Measurements from ENCODE around the gene TMEM198.

The TMEM198 gene

DNA sequence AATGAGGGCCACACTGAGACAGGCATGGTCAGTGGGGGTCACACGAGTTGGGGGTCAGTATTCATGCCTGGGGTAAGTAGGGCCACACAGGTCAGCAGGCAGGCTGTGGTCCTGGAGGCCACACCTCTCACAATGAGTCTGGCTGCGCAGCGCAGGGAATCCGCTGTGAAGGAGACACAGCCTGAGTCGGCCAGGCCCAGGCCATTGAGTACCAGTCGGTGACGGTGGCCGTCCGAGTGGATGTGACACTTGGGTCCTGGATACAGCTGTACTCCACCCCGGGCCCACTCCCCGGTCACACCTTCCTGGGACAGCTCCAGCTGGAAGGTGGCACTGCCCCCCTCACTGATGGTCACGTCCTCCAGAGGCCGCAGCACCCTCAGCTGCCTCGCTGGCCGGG is 10.5 kb downstream of the TMEM198 start:
- Histone ChIP-seq H3K9me3 (ENCODE audit: control insufficient read depth, insufficient read depth, low read length) (no peaks in the 10 kb centered on the region), H3K9ac (ENCODE audit: low read depth, low read length) (no peak overlapping the region), H3K4me3 (ENCODE audit: low read depth, low read length) (no peak overlapping the region), H3K4me1 (ENCODE audit: control insufficient read depth, insufficient read depth, low read length) (peaks cover 5% of the 10 kb centered on the region), H3K27me3 (ENCODE audit: control insufficient read depth, insufficient read depth, low read length) (peaks cover 14% of the 10 kb centered on the region), H3K36me3 (ENCODE audit: control insufficient read depth, insufficient read depth, low read length) (peaks cover 5% of the 10 kb centered on the region)

DNA sequence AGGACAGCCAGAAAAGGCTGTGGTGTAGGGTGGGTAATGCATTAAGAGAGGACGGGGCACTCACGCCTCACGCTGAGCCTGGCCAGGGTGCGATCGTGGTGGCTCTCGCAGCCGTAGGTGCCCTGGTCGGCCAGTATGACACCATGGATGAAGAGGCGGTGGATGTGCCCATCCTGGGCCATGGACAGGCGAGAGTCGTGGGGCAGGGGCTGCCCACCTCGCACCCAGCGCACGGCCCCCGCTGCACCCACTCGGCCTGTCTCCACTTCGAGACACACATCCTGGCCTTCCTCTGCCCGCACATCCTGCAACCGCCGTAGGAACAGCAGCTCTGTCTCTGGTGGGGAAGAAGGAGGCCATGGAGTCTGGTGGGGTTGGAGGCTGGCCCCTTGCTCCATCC is 12.1 kb downstream of the TMEM198 start:
- H3K4me3 ChIP-seq (ENCODE audit: low read depth, low read length), result no peak overlapping the region
- H3K9ac ChIP-seq (ENCODE audit: low read depth, low read length), result no peak overlapping the region
- peaks cover 13% of the 10 kb centered on the region for H3K4me1 ChIP-seq (ENCODE audit: control insufficient read depth, insufficient read depth, low read length)
- H3K9me3 ChIP-seq (ENCODE audit: control insufficient read depth, insufficient read depth, low read length), result no peaks in the 10 kb centered on the region
- H3K36me3 ChIP-seq (ENCODE audit: control insufficient read depth, insufficient read depth, low read length), result peaks cover 5% of the 10 kb centered on the region
- H3K27me3 ChIP-seq (ENCODE audit: control insufficient read depth, insufficient read depth, low read length), result peaks cover 13% of the 10 kb centered on the region

DNA sequence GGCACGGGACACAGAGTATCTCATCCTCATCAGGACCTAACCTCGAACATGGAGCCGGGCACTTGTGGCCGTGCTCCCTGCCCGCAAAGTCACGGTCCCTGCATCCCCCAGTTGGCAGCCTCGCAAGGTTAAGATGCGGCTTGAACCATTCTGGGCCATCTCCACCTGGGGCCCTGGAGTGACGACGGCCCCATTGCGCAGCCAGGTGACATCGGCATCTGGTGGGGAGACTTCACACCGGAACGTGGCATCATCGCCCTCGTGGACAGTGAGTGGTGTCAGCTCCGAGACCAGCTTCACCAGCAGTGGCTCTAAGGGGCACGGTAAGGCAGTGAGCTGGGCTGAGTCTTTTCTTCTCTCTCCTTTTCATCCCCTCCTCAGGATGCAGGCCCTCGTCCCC is 12.6 kb downstream of the TMEM198 start:
- Histone ChIP-seq H3K4me1 (ENCODE audit: control insufficient read depth, insufficient read depth, low read length) (peaks cover 11% of the 10 kb centered on the region), H3K4me3 (ENCODE audit: low read depth, low read length) (no peak overlapping the region), H3K9ac (ENCODE audit: low read depth, low read length) (no peak overlapping the region), H3K9me3 (ENCODE audit: control insufficient read depth, insufficient read depth, low read length) (no peaks in the 10 kb centered on the region), H3K36me3 (ENCODE audit: control insufficient read depth, insufficient read depth, low read length) (peaks cover 5% of the 10 kb centered on the region), H3K27me3 (ENCODE audit: control insufficient read depth, insufficient read depth, low read length) (peaks cover 11% of the 10 kb centered on the region)

DNA sequence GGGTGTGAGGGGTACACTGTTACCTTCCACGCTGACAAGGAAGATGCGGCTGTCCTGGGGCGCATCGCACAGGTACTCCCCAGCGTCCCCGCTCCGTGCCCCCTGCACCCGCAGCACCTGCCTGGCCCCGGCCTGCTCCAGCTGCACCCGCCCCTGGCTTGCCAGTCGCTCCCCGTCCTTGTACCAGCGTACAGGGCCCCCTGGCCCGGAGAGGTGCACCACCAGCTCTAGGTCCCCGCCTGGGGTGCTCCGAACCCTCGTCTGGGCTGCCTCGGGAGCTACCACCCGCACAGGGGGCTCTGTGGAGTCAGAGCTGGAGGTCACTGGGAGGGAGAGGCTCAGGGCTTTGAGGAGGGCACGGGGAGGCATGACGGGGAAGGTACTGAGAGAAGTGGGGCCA is 13.5 kb downstream of the TMEM198 start:
- Histone ChIP-seq H3K9ac (ENCODE audit: low read depth, low read length) (no peak overlapping the region), H3K4me3 (ENCODE audit: low read depth, low read length) (no peak overlapping the region), H3K27me3 (ENCODE audit: control insufficient read depth, insufficient read depth, low read length) (peaks cover 11% of the 10 kb centered on the region), H3K4me1 (ENCODE audit: control insufficient read depth, insufficient read depth, low read length) (peaks cover 11% of the 10 kb centered on the region), H3K36me3 (ENCODE audit: control insufficient read depth, insufficient read depth, low read length) (peaks cover 5% of the 10 kb centered on the region), H3K9me3 (ENCODE audit: control insufficient read depth, insufficient read depth, low read length) (no peaks in the 10 kb centered on the region)

DNA sequence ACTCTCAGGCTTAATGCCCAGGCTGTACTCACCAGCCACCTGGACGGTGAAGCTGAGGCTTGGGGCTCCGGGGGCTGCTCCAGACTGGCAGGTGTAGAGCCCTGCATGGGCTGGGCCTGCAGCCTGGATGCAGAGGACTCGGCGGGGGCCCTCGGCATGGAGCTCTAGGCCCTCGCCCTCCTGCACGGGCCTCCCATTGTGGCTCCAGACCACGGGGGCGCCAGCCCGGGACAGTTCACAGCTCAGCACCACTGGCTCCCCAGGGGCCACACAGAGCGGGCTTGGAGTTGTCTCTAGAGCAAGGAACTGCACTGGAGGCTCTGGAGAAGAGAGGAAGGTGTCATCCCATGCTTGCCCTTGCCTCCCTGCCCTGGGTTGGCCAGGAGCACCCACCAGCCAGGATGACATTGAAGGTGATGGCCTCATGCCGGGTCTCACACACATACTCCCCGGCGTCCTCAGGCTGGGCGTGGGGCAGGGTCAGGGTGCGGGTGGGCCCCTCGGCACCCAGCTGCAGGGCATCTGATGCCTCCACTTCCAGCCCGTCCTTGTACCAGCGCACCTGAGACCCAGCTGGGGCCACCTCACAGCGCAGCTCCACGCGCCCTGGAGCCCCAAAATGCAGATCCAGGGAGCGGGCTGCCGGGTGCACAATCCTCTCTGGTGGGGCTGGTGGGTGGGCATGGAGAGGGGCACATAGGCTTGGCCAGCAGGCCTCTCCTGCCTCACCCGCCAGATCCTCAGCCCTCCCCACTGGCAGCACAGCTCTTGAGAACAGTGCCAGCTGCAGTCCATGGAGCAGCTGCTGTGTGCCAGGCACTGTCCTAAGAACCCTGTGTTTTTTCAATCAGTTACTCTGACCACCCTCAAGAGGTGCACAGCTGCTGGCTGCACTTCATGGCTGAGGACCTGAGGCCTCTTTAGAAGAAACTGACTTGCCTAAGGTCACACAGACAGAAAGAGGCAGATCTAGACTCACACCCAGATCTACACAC is 14.3 kb downstream of the TMEM198 start:
- peaks cover 5% of the 10 kb centered on the region for H3K36me3 ChIP-seq (ENCODE audit: control insufficient read depth, insufficient read depth, low read length)
- H3K4me3 ChIP-seq (ENCODE audit: low read depth, low read length), result no peak overlapping the region
- peaks cover 10% of the 10 kb centered on the region for H3K4me1 ChIP-seq (ENCODE audit: control insufficient read depth, insufficient read depth, low read length)
- H3K27me3 ChIP-seq (ENCODE audit: control insufficient read depth, insufficient read depth, low read length), result peaks cover 8% of the 10 kb centered on the region
- no peak overlapping the region for H3K9ac ChIP-seq (ENCODE audit: low read depth, low read length)
- H3K9me3 ChIP-seq (ENCODE audit: control insufficient read depth, insufficient read depth, low read length), result no peaks in the 10 kb centered on the region

DNA sequence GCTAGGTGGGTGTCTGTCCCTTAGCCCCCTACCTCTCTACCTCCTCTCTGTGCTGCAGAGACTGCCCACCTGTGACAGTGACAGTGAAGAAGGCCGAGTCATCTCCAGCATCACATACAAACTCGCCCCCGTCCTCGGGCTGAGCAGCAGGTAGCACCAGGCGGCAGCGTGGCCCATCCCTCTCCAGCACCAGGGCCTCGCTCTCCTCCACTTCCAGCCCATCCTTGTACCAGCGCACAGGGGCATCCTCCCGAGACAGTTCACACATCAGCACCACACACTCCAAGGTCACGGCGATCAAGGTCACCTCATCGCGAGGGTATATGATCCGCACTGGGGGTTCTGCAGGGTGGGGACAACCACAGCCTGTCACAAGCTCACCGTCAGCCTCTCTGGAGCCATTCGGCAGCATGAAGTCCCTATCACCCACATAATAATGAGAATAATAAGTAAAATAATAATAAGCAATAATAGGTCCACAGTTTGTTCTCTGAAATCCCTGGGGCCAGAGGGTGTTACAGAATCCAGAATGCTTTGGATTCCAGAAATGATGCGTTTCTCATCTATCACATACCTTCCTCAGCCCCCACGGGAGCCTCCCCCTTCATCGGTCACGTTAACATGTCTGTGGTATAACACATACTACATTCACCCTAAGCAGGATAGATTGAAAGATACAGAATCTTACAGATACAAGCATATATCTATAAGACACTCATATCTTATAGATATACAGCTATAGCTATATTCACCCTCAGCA is 15.5 kb downstream of the TMEM198 start:
- peaks cover 5% of the 10 kb centered on the region for H3K36me3 ChIP-seq (ENCODE audit: control insufficient read depth, insufficient read depth, low read length)
- peaks cover 8% of the 10 kb centered on the region for H3K4me1 ChIP-seq (ENCODE audit: control insufficient read depth, insufficient read depth, low read length)
- no peaks in the 10 kb centered on the region for H3K9me3 ChIP-seq (ENCODE audit: control insufficient read depth, insufficient read depth, low read length)
- no peak overlapping the region for H3K9ac ChIP-seq (ENCODE audit: low read depth, low read length)
- no peak overlapping the region for H3K4me3 ChIP-seq (ENCODE audit: low read depth, low read length)
- no peaks in the 10 kb centered on the region for H3K27me3 ChIP-seq (ENCODE audit: control insufficient read depth, insufficient read depth, low read length)

DNA sequence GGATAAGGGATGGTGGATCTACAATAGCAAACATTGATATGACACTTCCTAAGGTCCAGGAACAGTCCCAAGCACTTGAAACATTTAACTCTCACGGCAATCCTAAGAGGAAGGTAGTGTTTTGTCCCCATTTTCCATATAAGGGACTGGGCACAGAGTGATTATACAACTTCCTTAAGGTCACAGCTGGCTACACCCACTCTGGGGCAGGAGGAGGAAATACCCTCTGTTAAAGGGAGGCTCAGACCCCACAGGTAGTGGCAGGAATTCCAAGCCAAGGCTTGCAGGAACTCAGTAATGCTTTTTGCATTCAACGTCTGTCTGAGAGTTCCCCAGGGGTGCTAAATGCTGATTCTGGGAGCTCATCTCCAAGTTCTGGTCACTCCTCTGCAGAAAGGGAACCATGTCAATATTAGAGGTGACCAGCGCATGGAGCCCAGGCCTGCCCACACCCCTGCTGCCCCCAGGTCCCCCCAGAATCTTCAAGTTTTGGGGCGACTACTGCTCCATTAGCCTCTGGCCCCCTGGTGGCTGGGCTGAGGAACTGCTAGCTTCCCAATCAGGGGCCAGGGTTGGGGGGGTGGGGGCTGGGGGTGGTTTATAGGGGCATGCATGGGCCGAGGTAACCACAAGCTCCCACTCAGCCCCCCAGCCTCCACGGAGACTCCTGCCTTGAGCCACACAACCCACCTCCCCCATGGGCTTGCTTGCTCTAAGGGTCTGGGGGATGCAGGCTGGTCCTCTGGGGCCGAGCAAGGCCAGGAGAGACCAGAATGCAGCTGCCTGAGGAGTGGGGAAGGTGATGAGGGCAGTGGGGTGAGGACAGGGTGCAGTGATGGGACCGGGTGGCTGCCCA is 16.4 kb downstream of the TMEM198 start:
- H3K4me3 ChIP-seq (ENCODE audit: low read depth, low read length), result no peak overlapping the region
- H3K27me3 ChIP-seq (ENCODE audit: control insufficient read depth, insufficient read depth, low read length), result no peaks in the 10 kb centered on the region
- H3K9me3 ChIP-seq (ENCODE audit: control insufficient read depth, insufficient read depth, low read length), result no peaks in the 10 kb centered on the region
- peaks cover 5% of the 10 kb centered on the region for H3K36me3 ChIP-seq (ENCODE audit: control insufficient read depth, insufficient read depth, low read length)
- peaks cover 12% of the 10 kb centered on the region for H3K4me1 ChIP-seq (ENCODE audit: control insufficient read depth, insufficient read depth, low read length)
- H3K9ac ChIP-seq (ENCODE audit: low read depth, low read length), result no peak overlapping the region

DNA sequence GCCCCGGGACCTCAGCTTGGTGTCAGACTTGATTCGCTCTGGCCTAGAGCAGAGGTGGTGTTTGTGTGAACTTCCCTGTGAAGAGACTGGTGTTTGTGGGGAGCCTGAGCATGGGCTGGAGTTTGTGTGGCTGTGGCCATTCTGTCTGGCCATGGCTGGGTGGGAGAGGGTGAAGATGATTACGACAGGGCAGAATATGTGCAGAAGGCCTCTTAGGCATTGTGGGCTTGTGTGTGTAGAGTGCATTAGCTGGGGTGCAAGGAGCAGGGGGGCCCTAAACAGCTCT is 17.0 kb downstream of the TMEM198 start:
- H3K9ac ChIP-seq (ENCODE audit: low read depth, low read length), result no peak overlapping the region
- peaks cover 15% of the 10 kb centered on the region for H3K4me1 ChIP-seq (ENCODE audit: control insufficient read depth, insufficient read depth, low read length)
- H3K27me3 ChIP-seq (ENCODE audit: control insufficient read depth, insufficient read depth, low read length), result no peaks in the 10 kb centered on the region
- H3K9me3 ChIP-seq (ENCODE audit: control insufficient read depth, insufficient read depth, low read length), result no peaks in the 10 kb centered on the region
- peaks cover 5% of the 10 kb centered on the region for H3K36me3 ChIP-seq (ENCODE audit: control insufficient read depth, insufficient read depth, low read length)
- H3K4me3 ChIP-seq (ENCODE audit: low read depth, low read length), result no peak overlapping the region

DNA sequence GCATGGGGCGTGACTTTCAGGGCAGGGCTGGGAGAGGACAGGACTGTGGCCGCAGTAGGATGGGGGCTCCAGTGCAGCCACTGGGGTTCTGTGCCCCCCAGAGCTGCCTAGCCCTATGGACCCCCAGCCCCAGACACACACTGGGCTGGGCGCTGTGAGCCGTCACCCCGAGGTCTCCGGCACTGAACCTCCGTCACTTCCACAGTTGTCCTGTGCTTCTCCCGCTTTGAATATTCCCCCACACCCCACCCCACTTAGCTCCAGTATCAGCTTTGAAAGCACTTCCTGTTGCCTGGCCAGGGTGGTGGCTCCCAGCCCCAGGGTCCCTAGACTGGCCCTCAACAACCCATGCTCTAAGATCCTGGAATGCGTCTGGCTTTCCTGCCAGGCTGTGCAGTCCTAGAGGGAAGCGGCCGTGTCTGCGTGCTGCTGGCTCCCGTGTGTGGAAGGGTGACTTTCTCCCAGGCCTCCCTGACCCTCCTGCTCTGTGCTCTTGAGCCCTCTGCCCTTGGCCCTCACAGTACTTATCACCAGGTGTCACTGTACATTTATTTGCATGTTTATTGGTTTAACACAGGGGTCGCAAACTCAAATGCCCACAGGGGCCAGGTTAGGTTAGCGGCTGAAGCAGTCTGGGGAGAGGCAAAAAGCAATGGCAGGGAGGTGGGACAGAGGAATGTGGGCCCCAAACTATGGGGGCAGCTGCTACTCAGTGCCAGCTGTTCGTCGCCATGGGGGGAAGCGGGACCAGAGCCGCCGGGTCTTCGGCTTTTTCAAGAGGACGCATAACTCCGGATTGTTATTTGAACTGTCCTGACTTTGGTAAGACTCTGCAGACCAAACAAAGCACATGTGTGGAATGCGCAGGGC is 17.6 kb downstream of the TMEM198 start:
- Histone ChIP-seq H3K36me3 (ENCODE audit: control insufficient read depth, insufficient read depth, low read length) (peaks cover 5% of the 10 kb centered on the region), H3K9ac (ENCODE audit: low read depth, low read length) (peak overlapping the region; percentile 28), H3K9me3 (ENCODE audit: control insufficient read depth, insufficient read depth, low read length) (no peaks in the 10 kb centered on the region), H3K4me1 (ENCODE audit: control insufficient read depth, insufficient read depth, low read length) (peaks cover 20% of the 10 kb centered on the region), H3K4me3 (ENCODE audit: low read depth, low read length) (no peak overlapping the region), H3K27me3 (ENCODE audit: control insufficient read depth, insufficient read depth, low read length) (no peaks in the 10 kb centered on the region)

DNA sequence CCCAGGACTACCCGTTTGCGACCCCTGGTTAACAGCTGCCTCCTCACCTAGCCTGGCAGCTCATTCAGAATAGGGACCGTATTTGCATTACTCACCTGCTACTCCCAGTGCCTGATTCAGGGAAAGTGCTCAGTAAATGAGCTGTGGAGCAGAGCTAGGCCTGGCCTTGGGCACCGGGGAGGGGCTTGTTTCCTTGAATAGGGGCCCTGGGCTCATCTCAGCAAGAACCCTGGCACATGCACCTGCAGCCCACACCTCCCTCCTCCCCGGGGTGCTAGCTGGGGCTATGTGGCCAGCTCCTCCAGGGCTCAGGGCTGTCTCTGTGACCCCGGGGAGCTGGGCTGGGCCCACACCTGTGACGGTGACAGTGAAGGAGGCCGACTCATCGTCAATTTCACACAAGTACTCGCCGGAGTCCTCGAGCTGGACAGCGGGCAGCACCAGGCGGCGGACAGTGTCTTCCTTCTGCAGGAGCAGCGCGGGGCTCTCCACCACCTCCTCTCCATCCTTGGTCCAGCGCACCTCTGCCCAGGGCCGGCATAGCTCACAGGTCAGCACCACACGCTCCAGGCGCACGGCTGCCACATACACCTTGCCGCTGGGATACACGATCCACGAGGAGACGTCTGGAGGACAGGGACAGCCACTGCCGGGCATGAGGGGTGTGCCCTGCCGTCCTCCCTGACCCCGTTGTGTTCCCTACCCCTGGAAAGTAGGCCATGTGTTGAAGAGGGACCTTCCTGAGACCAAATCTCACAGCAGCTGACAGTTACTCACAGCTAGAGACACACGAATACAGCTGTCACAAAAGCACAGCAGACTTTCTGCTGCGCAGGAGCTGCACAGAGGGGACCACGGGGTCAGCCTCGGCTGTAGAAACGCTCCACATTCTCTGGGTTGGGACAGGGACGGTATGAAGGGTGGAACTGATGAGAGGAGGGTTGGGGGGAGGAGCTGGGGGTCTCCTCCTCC is 18.5 kb downstream of the TMEM198 start:
- Histone ChIP-seq H3K4me1 (ENCODE audit: control insufficient read depth, insufficient read depth, low read length) (peaks cover 22% of the 10 kb centered on the region), H3K27me3 (ENCODE audit: control insufficient read depth, insufficient read depth, low read length) (no peaks in the 10 kb centered on the region), H3K36me3 (ENCODE audit: control insufficient read depth, insufficient read depth, low read length) (peaks cover 11% of the 10 kb centered on the region), H3K9ac (ENCODE audit: low read depth, low read length) (no peak overlapping the region), H3K4me3 (ENCODE audit: low read depth, low read length) (no peak overlapping the region), H3K9me3 (ENCODE audit: control insufficient read depth, insufficient read depth, low read length) (no peaks in the 10 kb centered on the region)

All from iPS-15b (cell line).